Skeletal muscle satellite cell (primary cell): ENCODE measurements around the gene MOCS2. TPM values are rescaled to one million over a fixed set of nuclear protein-coding genes. Genes with fewer than 3 reads are reported as not detected.

Source experiments
- H3K27me3 ChIP-seq: 2 replicates; pipeline ENCODE4 v1.7.0; 2013; ENCODE audit warnings: low read length; ENCODE audit not compliant: control insufficient read depth, insufficient read depth
- H3K36me3 ChIP-seq: 2 replicates; pipeline ENCODE4 v1.7.0; 2013; ENCODE audit warnings: mild to moderate bottlenecking, control low read depth, low read length; ENCODE audit not compliant: insufficient read depth
- H3K4me1 ChIP-seq: 2 replicates; pipeline ENCODE4 v1.7.0; 2013; ENCODE audit warnings: low read length; ENCODE audit not compliant: control insufficient read depth, insufficient read depth
- H3K4me2 ChIP-seq: 2 replicates; pipeline ENCODE4 v1.7.0; 2013; ENCODE audit warnings: mild to moderate bottlenecking, low read length
- H3K4me3 ChIP-seq: 2 replicates; pipeline ENCODE4 v1.7.0; 2013; ENCODE audit warnings: low read length
- H3K9ac ChIP-seq: 2 replicates; pipeline ENCODE4 v1.7.0; 2013; ENCODE audit warnings: mild to moderate bottlenecking, low read depth, low read length, moderate library complexity
- H3K9me3 ChIP-seq: replicated peaks from 2 replicates; pipeline ENCODE4 v1.7.0; 2013; ENCODE audit warnings: mild to moderate bottlenecking, control low read depth, low read length
- total RNA-seq: library from RNA; depleted of rRNA; stranded (reverse); fragments of >200 nt; gene quantifications from 2 replicates; pipeline ENCODE4 v1.2.3, GENCODE V29; 2012; rRNA removed

Gene MOCS2
- 43.1 and 43.7 TPM in 2 replicates for total RNA-seq

GRCh38 chr5:53109443-53110127 lies at the start of gene MOCS2:
MOCS2 (minus strand) TSS chr5:53109757; CDS start chr5:53107174, 2,583 bp downstream.
- Histone ChIP-seq H3K4me1 (peaks cover 11% of the 10 kb centered on the region), H3K9ac (peak within 1 kb of the TSS; percentile 84), H3K4me3 (peak within 1 kb of the TSS; percentile 93), H3K9me3 (no peaks in the 10 kb centered on the region), H3K4me2 (peak within 1 kb of the TSS; percentile 95), H3K36me3 (peaks cover 10% of the 10 kb centered on the region), H3K27me3 (no peaks in the 10 kb centered on the region)

GRCh38 chr5:53151713-53152458 lies 42.3 kb upstream of the MOCS2 start:
- Histone ChIP-seq H3K9me3 (no peaks in the 10 kb centered on the region), H3K9ac (no peak overlapping the region), H3K36me3 (no peaks in the 10 kb centered on the region), H3K27me3 (no peaks in the 10 kb centered on the region), H3K4me1 (peaks cover 4% of the 10 kb centered on the region), H3K4me2 (no peak overlapping the region), H3K4me3 (no peak overlapping the region)

GRCh38 chr5:53133020-53133419 lies 23.5 kb upstream of the MOCS2 start:
- Histone ChIP-seq H3K27me3 (no peaks in the 10 kb centered on the region), H3K4me3 (no peak overlapping the region), H3K4me1 (peaks cover 7% of the 10 kb centered on the region), H3K9me3 (no peaks in the 10 kb centered on the region), H3K9ac (no peak overlapping the region), H3K4me2 (no peak overlapping the region), H3K36me3 (no peaks in the 10 kb centered on the region)

GRCh38 chr5:53130266-53130665 lies 20.7 kb upstream of the MOCS2 start:
- no peak overlapping the region for H3K9ac ChIP-seq
- peaks cover 17% of the 10 kb centered on the region for H3K4me1 ChIP-seq
- H3K4me2 ChIP-seq = no peak overlapping the region
- no peaks in the 10 kb centered on the region for H3K27me3 ChIP-seq
- no peaks in the 10 kb centered on the region for H3K9me3 ChIP-seq
- no peaks in the 10 kb centered on the region for H3K36me3 ChIP-seq
- no peak overlapping the region for H3K4me3 ChIP-seq

- Histone ChIP-seq H3K4me3 (no peak overlapping the region), H3K4me1 (peaks cover 17% of the 10 kb centered on the region), H3K9me3 (no peaks in the 10 kb centered on the region), H3K36me3 (no peaks in the 10 kb centered on the region), H3K27me3 (no peaks in the 10 kb centered on the region), H3K9ac (no peak overlapping the region), H3K4me2 (no peak overlapping the region)
These were observed 18.9 kb upstream of the MOCS2 start for GRCh38 chr5:53128481-53128880.

- Histone ChIP-seq H3K4me1 (peaks cover 17% of the 10 kb centered on the region), H3K4me3 (no peak overlapping the region), H3K36me3 (no peaks in the 10 kb centered on the region), H3K4me2 (no peak overlapping the region), H3K9me3 (no peaks in the 10 kb centered on the region), H3K27me3 (no peaks in the 10 kb centered on the region), H3K9ac (no peak overlapping the region)
These were observed 17.6 kb upstream of the MOCS2 start for GRCh38 chr5:53127107-53127506.

- Histone ChIP-seq H3K4me3 (no peak overlapping the region), H3K36me3 (no peaks in the 10 kb centered on the region), H3K27me3 (no peaks in the 10 kb centered on the region), H3K4me2 (no peak overlapping the region), H3K9me3 (no peaks in the 10 kb centered on the region), H3K9ac (no peak overlapping the region), H3K4me1 (peaks cover 17% of the 10 kb centered on the region)
These were observed 17.0 kb upstream of the MOCS2 start for GRCh38 chr5:53126521-53126920.

GRCh38 chr5:53123702-53124101 lies 14.1 kb upstream of the MOCS2 start:
- Histone ChIP-seq H3K4me3 (no peak overlapping the region), H3K4me2 (no peak overlapping the region), H3K4me1 (peaks cover 10% of the 10 kb centered on the region), H3K36me3 (no peaks in the 10 kb centered on the region), H3K9ac (no peak overlapping the region), H3K9me3 (no peaks in the 10 kb centered on the region), H3K27me3 (no peaks in the 10 kb centered on the region)

- H3K9me3 ChIP-seq = no peaks in the 10 kb centered on the region
- no peaks in the 10 kb centered on the region for H3K27me3 ChIP-seq
- H3K4me3 ChIP-seq = no peak overlapping the region
- H3K9ac ChIP-seq = no peak overlapping the region
- no peak overlapping the region for H3K4me2 ChIP-seq
- H3K4me1 ChIP-seq = no peaks in the 10 kb centered on the region
- no peaks in the 10 kb centered on the region for H3K36me3 ChIP-seq
These were observed 10.6 kb upstream of the MOCS2 start for GRCh38 chr5:53120165-53120564.

GRCh38 chr5:53118879-53119278 lies 9.3 kb upstream of the MOCS2 start:
- H3K27me3 ChIP-seq = no peaks in the 10 kb centered on the region
- no peak overlapping the region for H3K9ac ChIP-seq
- no peaks in the 10 kb centered on the region for H3K36me3 ChIP-seq
- H3K4me1 ChIP-seq = no peaks in the 10 kb centered on the region
- no peak overlapping the region for H3K4me2 ChIP-seq
- no peak overlapping the region for H3K4me3 ChIP-seq
- no peaks in the 10 kb centered on the region for H3K9me3 ChIP-seq

GRCh38 chr5:53116597-53116996 lies 7.0 kb upstream of the MOCS2 start:
- H3K27me3 ChIP-seq = no peaks in the 10 kb centered on the region
- H3K36me3 ChIP-seq = no peaks in the 10 kb centered on the region
- no peaks in the 10 kb centered on the region for H3K9me3 ChIP-seq
- no peak overlapping the region for H3K9ac ChIP-seq
- H3K4me2 ChIP-seq = no peak overlapping the region
- H3K4me1 ChIP-seq = no peaks in the 10 kb centered on the region
- no peak overlapping the region for H3K4me3 ChIP-seq

- H3K27me3 ChIP-seq = no peaks in the 10 kb centered on the region
- no peak overlapping the region for H3K4me2 ChIP-seq
- H3K9ac ChIP-seq = no peak overlapping the region
- peaks cover 3% of the 10 kb centered on the region for H3K4me1 ChIP-seq
- H3K4me3 ChIP-seq = no peak overlapping the region
- no peaks in the 10 kb centered on the region for H3K9me3 ChIP-seq
- no peaks in the 10 kb centered on the region for H3K36me3 ChIP-seq
These were observed 5.4 kb upstream of the MOCS2 start for GRCh38 chr5:53114988-53115387.
